ENCODE measurements around the gene RABGAP1. TPM values are rescaled to one million over a fixed set of nuclear protein-coding genes. Genes with fewer than 3 reads are reported as not detected.

Gene RABGAP1
- total RNA-seq, 1 donor from 2014 or later: 93.6 TPM

- Mint-ChIP-seq H3K36me3 (ENCODE audit: insufficient read depth) (peaks cover 12% of the 10 kb centered on the region), H3K27me3 (no peaks in the 10 kb centered on the region), H3K4me1 (ENCODE audit: low read depth) (peaks cover 11% of the 10 kb centered on the region), H3K27ac (no peak overlapping the region), H3K4me3 (ENCODE audit: low read depth) (no peak overlapping the region), H3K9me3 (ENCODE audit: low read depth) (no peaks in the 10 kb centered on the region)
- no peak for TF ChIP-seq CTCF (IDR thresholded peaks at IDR 0.05; ENCODE audit: unreplicated experiment)
- no peak for DNase-seq (ENCODE audit: low spot score, unreplicated experiment)
Observed at GRCh38 chr9:122955961-122956360, 15.1 kb downstream of the RABGAP1 start.

GRCh38 chr9:122961139-122961538, 20.3 kb downstream of the RABGAP1 start:
- Mint-ChIP-seq H3K27me3 (no peaks in the 10 kb centered on the region), H3K4me1 (ENCODE audit: low read depth) (no peaks in the 10 kb centered on the region), H3K36me3 (ENCODE audit: insufficient read depth) (peaks cover 25% of the 10 kb centered on the region), H3K9me3 (ENCODE audit: low read depth) (no peaks in the 10 kb centered on the region), H3K27ac (no peak overlapping the region), H3K4me3 (ENCODE audit: low read depth) (no peak overlapping the region)
- no peak for DNase-seq (ENCODE audit: low spot score, unreplicated experiment)
- no peak for TF ChIP-seq CTCF (IDR thresholded peaks at IDR 0.05; ENCODE audit: unreplicated experiment)

- Mint-ChIP-seq H3K9me3 (ENCODE audit: low read depth) (no peaks in the 10 kb centered on the region), H3K4me1 (ENCODE audit: low read depth) (no peaks in the 10 kb centered on the region), H3K27ac (no peak overlapping the region), H3K27me3 (no peaks in the 10 kb centered on the region), H3K36me3 (ENCODE audit: insufficient read depth) (peaks cover 22% of the 10 kb centered on the region), H3K4me3 (ENCODE audit: low read depth) (no peak overlapping the region)
- no peak for DNase-seq (ENCODE audit: low spot score, unreplicated experiment)
- no peak for TF ChIP-seq CTCF (IDR thresholded peaks at IDR 0.05; ENCODE audit: unreplicated experiment)
Observed at GRCh38 chr9:122975196-122975595, 34.4 kb downstream of the RABGAP1 start.

GRCh38 chr9:122978601-122979000, 37.8 kb downstream of the RABGAP1 start:
- no peaks in the 10 kb centered on the region for H3K9me3 Mint-ChIP-seq (ENCODE audit: low read depth)
- no peak overlapping the region for H3K4me3 Mint-ChIP-seq (ENCODE audit: low read depth)

GRCh38 chr9:122986010-122986409, 45.2 kb downstream of the RABGAP1 start:
- H3K27ac Mint-ChIP-seq: no peak overlapping the region
- H3K36me3 Mint-ChIP-seq (ENCODE audit: insufficient read depth): peaks cover 10% of the 10 kb centered on the region
- no peak for TF ChIP-seq CTCF (IDR thresholded peaks at IDR 0.05; ENCODE audit: unreplicated experiment)
- no peak for DNase-seq (ENCODE audit: low spot score, unreplicated experiment)
- H3K4me1 Mint-ChIP-seq (ENCODE audit: low read depth): no peaks in the 10 kb centered on the region
- H3K27me3 Mint-ChIP-seq: no peaks in the 10 kb centered on the region
- no peak overlapping the region for H3K4me3 Mint-ChIP-seq (ENCODE audit: low read depth)
- H3K9me3 Mint-ChIP-seq (ENCODE audit: low read depth): no peaks in the 10 kb centered on the region

More at GRCh38 chr9:122978601-122979000, 37.8 kb downstream of the RABGAP1 start:
- no peaks in the 10 kb centered on the region for H3K4me1 Mint-ChIP-seq (ENCODE audit: low read depth)
- no peak for TF ChIP-seq CTCF (IDR thresholded peaks at IDR 0.05; ENCODE audit: unreplicated experiment)
- H3K27ac Mint-ChIP-seq: no peak overlapping the region
- H3K27me3 Mint-ChIP-seq: no peaks in the 10 kb centered on the region
- DNase-seq (ENCODE audit: low spot score, unreplicated experiment): no peak
- H3K36me3 Mint-ChIP-seq (ENCODE audit: insufficient read depth): peaks cover 6% of the 10 kb centered on the region

Measured in progenitor cell of endocrine pancreas (in vitro differentiated cells).